ENCODE measurements around the gene CDK5R2.

CDK5R2 gene

GRCh38 chr2:219010162-219010756, 50.8 kb downstream of the CDK5R2 start:
- no peak for DNase-seq (ENCODE audit: low read depth, low spot score)
- POLR2A ChIA-PET, result interaction anchor here (0.6 kb wide), 1 partner anchor 97 kb away, joined by 3 read pairs; no protein-coding TSS in a partner anchor
- no peak overlapping the region for H3K4me3 ChIP-seq (ENCODE audit: low read depth, low read length)
- CTCF ChIA-PET, result interaction anchor here (1.0 to 13.5 kb wide), 8 partner anchors 8 to 144 kb away, joined by 4 to 118 read pairs (median 6); no protein-coding TSS in a partner anchor
- TF ChIP-seq, protein P1, sequence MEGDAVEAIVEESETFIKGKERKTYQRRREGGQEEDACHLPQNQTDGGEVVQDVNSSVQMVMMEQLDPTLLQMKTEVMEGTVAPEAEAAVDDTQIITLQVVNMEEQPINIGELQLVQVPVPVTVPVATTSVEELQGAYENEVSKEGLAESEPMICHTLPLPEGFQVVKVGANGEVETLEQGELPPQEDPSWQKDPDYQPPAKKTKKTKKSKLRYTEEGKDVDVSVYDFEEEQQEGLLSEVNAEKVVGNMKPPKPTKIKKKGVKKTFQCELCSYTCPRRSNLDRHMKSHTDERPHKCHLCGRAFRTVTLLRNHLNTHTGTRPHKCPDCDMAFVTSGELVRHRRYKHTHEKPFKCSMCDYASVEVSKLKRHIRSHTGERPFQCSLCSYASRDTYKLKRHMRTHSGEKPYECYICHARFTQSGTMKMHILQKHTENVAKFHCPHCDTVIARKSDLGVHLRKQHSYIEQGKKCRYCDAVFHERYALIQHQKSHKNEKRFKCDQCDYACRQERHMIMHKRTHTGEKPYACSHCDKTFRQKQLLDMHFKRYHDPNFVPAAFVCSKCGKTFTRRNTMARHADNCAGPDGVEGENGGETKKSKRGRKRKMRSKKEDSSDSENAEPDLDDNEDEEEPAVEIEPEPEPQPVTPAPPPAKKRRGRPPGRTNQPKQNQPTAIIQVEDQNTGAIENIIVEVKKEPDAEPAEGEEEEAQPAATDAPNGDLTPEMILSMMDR (IDR thresholded peaks at IDR 0.05; ENCODE audit: insufficient read depth, low read length, missing control alignments), result peak; percentile 18

DNA sequence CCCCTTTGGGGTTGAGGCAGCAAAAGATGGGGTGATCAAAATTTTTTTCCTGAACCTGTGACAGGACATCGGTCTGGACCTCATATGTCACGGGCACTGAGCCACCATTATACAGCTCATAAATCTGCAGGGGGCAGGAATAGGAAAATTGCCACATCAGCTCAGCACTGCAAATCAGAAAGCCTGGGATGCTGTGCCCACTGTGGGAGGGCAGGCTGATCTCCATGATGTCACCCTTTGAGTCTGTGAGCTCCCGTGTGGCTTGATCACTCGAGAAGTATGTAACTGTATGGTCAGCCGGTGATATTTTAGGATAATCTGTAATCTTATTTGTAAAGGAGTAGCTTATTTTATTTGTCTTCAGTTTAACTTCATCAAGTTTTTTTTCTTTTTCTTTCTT, 51.4 kb downstream of the CDK5R2 start:
- H3K4me3 ChIP-seq (ENCODE audit: low read depth, low read length), result no peak overlapping the region
- no peak for DNase-seq (ENCODE audit: low read depth, low spot score)
- TF ChIP-seq, protein P1 (IDR thresholded peaks at IDR 0.05; ENCODE audit: insufficient read depth, low read length, missing control alignments), result no peak
- ChIA-PET CTCF (interaction anchor here (1.0 to 13.5 kb wide), 9 partner anchors 8 to 143 kb away, joined by 3 to 118 read pairs (median 6); no protein-coding TSS in a partner anchor), POLR2A (interaction anchor here (0.6 to 0.7 kb wide), 2 partner anchors 97 to 300 kb away, joined by 3 read pairs; no protein-coding TSS in a partner anchor)
